B cell (primary cell): Measurements from ENCODE around the gene MRPL18.

ENCODE experiments used
- CTCF ChIP-seq: fragments of 200-600 bp; IDR thresholded peaks from one replicate; pipeline ENCODE4 v1.8.0; 2022; ENCODE audit warnings: antibody characterized with exemption, mild to moderate bottlenecking
- EZH2 ChIP-seq: IDR thresholded peaks from 2 replicates; pipeline ENCODE4 v1.6.1; 2012; ENCODE audit warnings: borderline replicate concordance, low read depth, mild to moderate bottlenecking, moderate library complexity, low read length; ENCODE audit not compliant: insufficient read depth, poor library complexity, severe bottlenecking

GRCh38 chr6:159754959-159755914 is 35.0 kb upstream of the MRPL18 start:
- no peak for TF ChIP-seq CTCF
- TF ChIP-seq EZH2: no peak
